GM12892 (cell line): Measurements from ENCODE around the gene DICER1.

Experiments
- DNase-seq: peaks from one replicate; pipeline ENCODE4 v3.0.0; 2011; ENCODE audit not compliant: insufficient read length
- FAIRE-seq: peaks from 2 replicates; lab custom pipeline; 2011; peaks lifted over from hg19 to GRCh38; lab: Jason Lieb, UNC
- POLR2A ChIP-seq: IDR thresholded peaks from 2 replicates; pipeline ENCODE4 v1.6.1; 2011; ENCODE audit warnings: low read depth, low read length, control low read depth
- POLR2AphosphoS5 ChIP-seq: IDR thresholded peaks from 2 replicates; pipeline ENCODE4 v1.6.1; 2011; ENCODE audit warnings: low read depth, low read length, control low read depth
- TAF1 ChIP-seq: IDR thresholded peaks from 2 replicates; pipeline ENCODE4 v1.6.1; 2011; ENCODE audit warnings: low read depth, mild to moderate bottlenecking, control low read depth, low read length, borderline replicate concordance

The DICER1 gene

DNA sequence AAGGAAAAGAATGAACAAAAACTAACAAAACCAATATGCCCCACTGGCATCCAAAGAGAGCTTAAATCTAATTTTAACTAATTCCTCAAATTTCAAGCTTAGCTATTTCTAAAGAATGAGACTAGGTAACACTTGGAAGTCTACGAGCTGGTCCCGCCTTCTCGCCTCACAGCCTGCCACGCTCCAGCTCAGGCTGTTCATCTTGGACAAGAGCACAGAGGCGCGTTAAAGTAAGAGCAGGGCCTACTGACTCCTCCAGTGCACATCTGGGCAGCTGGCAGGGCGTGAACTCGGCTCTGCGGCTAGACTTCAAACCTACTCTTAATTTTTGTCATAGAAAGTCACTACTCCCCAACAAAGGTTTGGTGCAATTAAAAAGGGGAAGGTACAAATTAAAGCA is 64.6 kb downstream of the DICER1 start:
- DNase-seq: no peak
- no peak for TF ChIP-seq POLR2A
- FAIRE-seq: no peak

GRCh38 chr14:95091581-95091980 is 65.7 kb downstream of the DICER1 start:
- DNase-seq (no peak), FAIRE-seq (no peak)

DNA sequence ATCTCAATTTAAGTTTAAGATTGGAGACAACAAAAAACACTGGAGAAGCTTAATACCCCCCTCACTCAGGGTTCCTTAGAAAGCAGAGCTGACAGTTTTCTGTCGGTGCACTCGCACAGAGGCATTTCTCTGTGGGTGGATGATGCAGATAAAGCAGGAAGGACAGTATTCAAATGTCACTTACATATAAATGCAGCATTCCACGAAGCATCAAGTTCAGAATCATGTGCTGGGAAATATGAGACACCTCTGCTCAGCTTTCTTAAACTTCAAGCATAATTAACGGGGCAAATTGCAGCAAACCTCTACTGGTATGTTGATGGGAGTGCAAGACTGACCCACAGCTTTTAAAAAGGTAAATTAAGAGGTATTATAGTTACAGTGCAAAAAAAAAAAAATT is 68.7 kb downstream of the DICER1 start:
- no peak for TF ChIP-seq TAF1
- no peak for TF ChIP-seq POLR2A
- TF ChIP-seq POLR2AphosphoS5: no peak
- FAIRE-seq: no peak
- no peak for DNase-seq

More at GRCh38 chr14:95091581-95091980, 65.7 kb downstream of the DICER1 start:
- TF ChIP-seq TAF1 (no peak), POLR2A (no peak), POLR2AphosphoS5 (no peak)

DNA sequence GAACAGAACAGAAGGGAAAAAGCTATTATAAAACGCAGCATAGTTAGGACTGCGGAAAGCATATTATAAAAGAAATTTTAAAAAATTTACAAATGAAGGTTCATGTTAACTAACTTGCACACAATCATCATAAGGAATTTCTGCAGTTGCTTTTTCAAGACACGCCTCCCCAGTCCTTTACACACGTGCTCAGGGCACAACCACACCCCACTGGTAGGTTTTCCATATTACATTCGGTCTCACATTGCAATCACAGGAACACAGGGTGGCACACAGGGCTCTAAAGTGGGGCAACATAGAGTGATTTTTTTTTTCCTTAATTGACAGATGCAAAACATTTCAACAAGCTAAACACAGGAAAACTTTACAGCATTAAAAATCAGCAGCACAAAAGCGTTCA is 69.7 kb downstream of the DICER1 start:
- TF ChIP-seq POLR2AphosphoS5 (no peak), POLR2A (no peak), TAF1 (no peak)
- FAIRE-seq (no peak), DNase-seq (no peak)

DNA sequence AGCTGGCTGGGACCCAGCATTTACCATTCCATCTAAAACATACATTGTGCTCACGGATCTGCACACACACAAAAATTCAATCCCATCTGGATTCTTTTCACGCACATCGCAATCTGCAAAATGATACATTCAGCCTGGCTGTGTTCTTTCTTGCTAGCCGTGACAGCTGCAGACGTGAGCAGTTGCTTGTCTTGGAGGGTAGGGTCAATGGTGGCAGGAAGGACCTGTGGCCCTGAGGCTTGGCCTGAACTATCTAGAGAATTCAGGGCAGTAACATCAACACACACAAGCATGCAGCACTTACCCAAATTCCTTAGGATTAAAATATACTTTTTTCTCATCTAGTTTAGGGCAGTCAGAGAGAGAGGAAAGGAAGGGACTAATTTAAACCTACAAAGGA is 72.0 kb downstream of the DICER1 start:
- no peak for TF ChIP-seq POLR2A
- TF ChIP-seq POLR2AphosphoS5: no peak
- no peak for TF ChIP-seq TAF1
- no peak for DNase-seq
- FAIRE-seq: no peak

DNA sequence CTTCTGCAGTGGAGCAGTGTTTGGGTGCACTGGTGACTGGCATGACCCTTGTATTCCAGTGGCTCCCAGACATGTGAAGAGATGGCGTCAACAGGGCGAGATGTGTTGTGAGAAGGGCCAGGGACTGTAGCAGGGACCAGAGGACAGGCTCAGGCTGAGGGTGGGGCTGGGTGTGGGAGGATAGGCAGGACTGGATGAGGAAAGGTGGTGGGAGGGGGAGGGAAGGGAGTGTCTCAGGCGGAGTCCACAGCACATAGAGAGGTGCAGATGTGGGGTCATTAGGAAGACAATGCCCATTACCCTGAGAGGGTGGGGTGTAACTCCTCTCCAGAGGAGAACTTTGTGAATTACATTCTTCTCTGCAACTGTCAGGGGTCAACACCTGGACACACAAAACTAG is 78.5 kb downstream of the DICER1 start:
- FAIRE-seq: no peak
- TF ChIP-seq POLR2A: no peak
- TF ChIP-seq TAF1: no peak
- no peak for TF ChIP-seq POLR2AphosphoS5
- DNase-seq: no peak

GRCh38 chr14:95077345-95077744 is 80.0 kb downstream of the DICER1 start:
- DNase-seq: no peak
- no peak for FAIRE-seq
- TF ChIP-seq TAF1: no peak
- TF ChIP-seq POLR2AphosphoS5: no peak
- no peak for TF ChIP-seq POLR2A

DNA sequence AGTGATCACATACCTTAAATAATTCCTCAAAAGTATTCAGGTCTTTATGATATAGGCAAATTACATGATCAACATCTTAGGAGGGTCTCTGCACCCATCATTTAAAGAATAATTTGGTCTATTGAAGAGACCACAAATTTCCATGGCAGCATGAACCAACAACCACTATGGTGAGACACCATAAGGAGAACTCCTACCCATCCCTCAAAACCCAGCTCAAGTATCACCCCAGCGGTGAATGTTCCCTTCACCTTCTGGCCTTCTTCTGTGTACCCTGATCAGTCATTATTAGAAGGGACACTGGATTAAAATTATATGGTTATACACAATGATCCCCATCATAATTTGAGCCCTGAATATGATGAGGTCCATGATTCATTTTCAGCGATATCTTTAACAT is 81.5 kb downstream of the DICER1 start:
- FAIRE-seq: no peak
- no peak for DNase-seq
- no peak for TF ChIP-seq POLR2AphosphoS5
- no peak for TF ChIP-seq TAF1
- TF ChIP-seq POLR2A: no peak

DNA sequence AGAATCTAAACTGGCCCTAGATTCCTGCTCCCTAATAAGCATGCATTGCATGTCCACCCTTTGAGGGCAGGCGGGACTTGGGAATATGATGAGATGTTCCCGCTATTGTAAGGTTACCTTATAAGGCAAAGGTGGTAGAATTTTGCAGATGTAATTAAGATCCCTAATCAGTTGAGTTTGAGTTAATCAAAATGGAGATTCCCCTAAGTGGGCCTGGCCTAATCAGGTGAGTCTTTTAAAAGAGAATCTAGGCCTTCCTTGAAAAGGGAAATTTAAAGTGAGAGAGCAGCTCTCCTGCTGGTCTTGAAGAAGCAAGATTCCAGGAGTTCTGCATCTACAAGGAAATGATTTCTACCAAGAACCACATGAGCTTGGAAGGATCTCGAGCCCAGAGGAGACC is 83.4 kb downstream of the DICER1 start:
- no peak for DNase-seq
- no peak for TF ChIP-seq POLR2A
- TF ChIP-seq TAF1: no peak
- TF ChIP-seq POLR2AphosphoS5: no peak
- no peak for FAIRE-seq

DNA sequence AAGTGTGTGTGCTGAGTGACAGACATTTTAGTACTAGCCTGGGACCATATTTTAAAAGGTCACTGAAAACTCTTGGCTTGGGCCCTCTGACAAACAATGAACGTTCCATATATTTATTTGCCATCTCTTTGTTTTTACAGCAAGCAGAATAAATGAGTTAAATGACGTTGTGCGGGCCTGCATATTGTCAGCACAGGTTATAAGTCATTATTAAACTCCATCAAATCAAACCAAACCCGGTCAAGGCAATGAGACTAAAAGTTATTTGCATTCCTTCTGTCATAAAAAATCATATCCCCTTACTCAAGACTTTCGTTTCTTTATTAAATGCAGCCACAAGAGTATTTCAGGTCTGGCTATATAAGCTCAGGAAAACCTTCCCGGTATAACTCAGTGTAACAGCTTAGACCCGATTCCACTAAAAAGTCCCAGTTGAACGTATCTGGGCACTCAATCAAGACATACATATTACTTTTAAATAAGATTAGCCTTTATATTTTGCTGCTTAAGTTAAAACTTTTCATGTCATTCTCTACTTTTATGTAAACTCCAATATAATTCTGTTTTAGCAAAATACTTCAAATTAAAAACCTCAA is 84.9 kb downstream of the DICER1 start:
- no peak for DNase-seq
- no peak for TF ChIP-seq TAF1
- no peak for TF ChIP-seq POLR2AphosphoS5
- no peak for TF ChIP-seq POLR2A
- no peak for FAIRE-seq

GRCh38 chr14:95071649-95072280 is 85.6 kb downstream of the DICER1 start:
- TF ChIP-seq TAF1 (no peak), POLR2AphosphoS5 (no peak), POLR2A (no peak)
- DNase-seq (no peak), FAIRE-seq (no peak)

- DNase-seq (no peak), FAIRE-seq (no peak)
- TF ChIP-seq POLR2A: no peak
- no peak for TF ChIP-seq TAF1
- no peak for TF ChIP-seq POLR2AphosphoS5
Measured at GRCh38 chr14:95070748-95071435, 86.4 kb downstream of the DICER1 start.

DNA sequence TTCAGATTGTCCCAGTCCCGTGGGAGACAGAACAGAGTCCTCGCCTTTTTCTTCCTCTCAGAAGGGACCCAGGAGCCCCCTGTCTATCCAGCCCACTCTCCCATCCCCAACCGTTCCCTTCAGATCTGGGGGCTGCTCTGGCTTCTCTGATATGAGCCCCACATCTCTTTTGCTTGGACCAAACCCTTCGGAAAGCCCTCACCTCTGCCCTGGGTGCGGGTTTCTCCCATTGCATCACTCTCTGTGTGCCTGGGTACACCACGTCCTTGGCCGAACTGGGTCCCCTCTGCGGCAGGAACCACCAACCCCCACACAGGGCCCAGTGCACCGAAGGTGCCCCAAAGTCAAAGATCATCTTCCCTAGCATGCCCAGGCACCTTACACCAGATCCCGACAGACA is 87.8 kb downstream of the DICER1 start:
- no peak for FAIRE-seq
- DNase-seq: no peak
- no peak for TF ChIP-seq POLR2AphosphoS5
- no peak for TF ChIP-seq POLR2A
- TF ChIP-seq TAF1: no peak
